ENCODE results near the gene IVNS1ABP.
"Not testable (repeated sequence)": the region's sequence is repeated elsewhere in the genome, so short reads cannot be mapped to it uniquely, and the experiment has no call there.

The IVNS1ABP gene

GRCh38 chr1:185317034-185317885 lies at the start of gene IVNS1ABP:
IVNS1ABP (minus strand) TSS chr1:185317243; CDS start chr1:185309493, 7,750 bp downstream.
- in situ Hi-C loops (cut with HindIII; ENCODE audit: low sequenced_read_pairs), result no loop called here

- in situ Hi-C loops (cut with HindIII; ENCODE audit: low sequenced_read_pairs), result no loop called here
Measured at GRCh38 chr1:185365951-185366350, 48.9 kb upstream of the IVNS1ABP start.

GRCh38 chr1:185364528-185364927 lies 47.5 kb upstream of the IVNS1ABP start:
- in situ Hi-C loops (cut with HindIII; ENCODE audit: low sequenced_read_pairs), result not testable (repeated sequence)

- in situ Hi-C loops (cut with HindIII; ENCODE audit: low sequenced_read_pairs), result no loop called here
Measured at GRCh38 chr1:185363205-185363604, 46.2 kb upstream of the IVNS1ABP start.

GRCh38 chr1:185360714-185361113 lies 43.7 kb upstream of the IVNS1ABP start:
- in situ Hi-C loops (cut with HindIII; ENCODE audit: low sequenced_read_pairs), result no loop called here

- in situ Hi-C loops (cut with HindIII; ENCODE audit: low sequenced_read_pairs), result loop anchor here (5.0 kb wide), 1 partner anchor 68 kb away; no protein-coding TSS in a partner anchor
Measured at GRCh38 chr1:185358957-185359356, 41.9 kb upstream of the IVNS1ABP start.

- in situ Hi-C loops (cut with HindIII; ENCODE audit: low sequenced_read_pairs), result loop anchor here (5.0 kb wide), 1 partner anchor 71 kb away; no protein-coding TSS in a partner anchor
Measured at GRCh38 chr1:185355947-185356346, 38.9 kb upstream of the IVNS1ABP start.

GRCh38 chr1:185353124-185353523 lies 36.1 kb upstream of the IVNS1ABP start:
- in situ Hi-C loops (cut with HindIII; ENCODE audit: low sequenced_read_pairs), result no loop called here

GRCh38 chr1:185351734-185352466 lies 34.9 kb upstream of the IVNS1ABP start:
- in situ Hi-C loops (cut with HindIII; ENCODE audit: low sequenced_read_pairs), result no loop called here

GRCh38 chr1:185350027-185350442 lies 33.0 kb upstream of the IVNS1ABP start:
- in situ Hi-C loops (cut with HindIII; ENCODE audit: low sequenced_read_pairs), result no loop called here

- in situ Hi-C loops (cut with HindIII; ENCODE audit: low sequenced_read_pairs), result no loop called here
Measured at GRCh38 chr1:185349556-185349955, 32.5 kb upstream of the IVNS1ABP start.

GRCh38 chr1:185348985-185349384 lies 31.9 kb upstream of the IVNS1ABP start:
- in situ Hi-C loops (cut with HindIII; ENCODE audit: low sequenced_read_pairs), result no loop called here

GRCh38 chr1:185348296-185348695 lies 31.3 kb upstream of the IVNS1ABP start:
- in situ Hi-C loops (cut with HindIII; ENCODE audit: low sequenced_read_pairs), result no loop called here

GRCh38 chr1:185345913-185346720 lies 29.1 kb upstream of the IVNS1ABP start:
- in situ Hi-C loops (cut with HindIII; ENCODE audit: low sequenced_read_pairs), result no loop called here

GRCh38 chr1:185343306-185343705 lies 26.3 kb upstream of the IVNS1ABP start:
- in situ Hi-C loops (cut with HindIII; ENCODE audit: low sequenced_read_pairs), result no loop called here

- in situ Hi-C loops (cut with HindIII; ENCODE audit: low sequenced_read_pairs), result no loop called here
Measured at GRCh38 chr1:185342672-185343259, 25.7 kb upstream of the IVNS1ABP start.

- in situ Hi-C loops (cut with HindIII; ENCODE audit: low sequenced_read_pairs), result no loop called here
Measured at GRCh38 chr1:185342017-185342416, 25.0 kb upstream of the IVNS1ABP start.

GRCh38 chr1:185341196-185341781 lies 24.2 kb upstream of the IVNS1ABP start:
- in situ Hi-C loops (cut with HindIII; ENCODE audit: low sequenced_read_pairs), result no loop called here

GRCh38 chr1:185338719-185339622 lies 21.9 kb upstream of the IVNS1ABP start:
- in situ Hi-C loops (cut with HindIII; ENCODE audit: low sequenced_read_pairs), result no loop called here
